OCI-LY1 (cell line): Measurements from ENCODE around the gene AGAP1.

Experiments
- H2AFZ ChIP-seq: fragments of 200-600 bp; sonication (generic), shearing (Covaris generic); 2 replicates; pipeline ENCODE4 v1.6.0; 2014; ENCODE audit warnings: antibody characterized with exemption, mild to moderate bottlenecking, low read length
- H3F3A ChIP-seq: fragments of 200-600 bp; sonication (generic), shearing (Covaris generic); 2 replicates; pipeline ENCODE4 v1.6.0; 2014; ENCODE audit warnings: mild to moderate bottlenecking, antibody characterized with exemption, low read length, moderate library complexity; ENCODE audit not compliant: insufficient read depth
- H3K27ac ChIP-seq: fragments of 200-600 bp; sonication (generic); 2 replicates; pipeline ENCODE4 v1.5.1; 2014; ENCODE audit warnings: low read length, mixed run types, mild to moderate bottlenecking, low read depth; ENCODE audit not compliant: poor library complexity, severe bottlenecking
- H3K27me3 ChIP-seq: fragments of 200-600 bp; sonication (generic); 2 replicates; pipeline ENCODE4 v1.6.0; 2014; ENCODE audit warnings: antibody characterized with exemption, mild to moderate bottlenecking, low read length, moderate library complexity; ENCODE audit not compliant: insufficient read depth
- H3K36me3 ChIP-seq: fragments of 200-600 bp; sonication (generic); 2 replicates; pipeline ENCODE4 v1.6.1; 2014; ENCODE audit warnings: mild to moderate bottlenecking, antibody characterized with exemption, low read length, moderate library complexity, mixed read lengths; ENCODE audit not compliant: insufficient read depth
- H3K4me1 ChIP-seq: fragments of 200-600 bp; sonication (generic); 2 replicates; pipeline ENCODE4 v1.5.1; 2014; ENCODE audit warnings: mild to moderate bottlenecking, low read length, moderate library complexity; ENCODE audit not compliant: insufficient read depth, severe bottlenecking
- H3K4me2 ChIP-seq: fragments of 200-600 bp; sonication (generic), shearing (Covaris generic); 2 replicates; pipeline ENCODE4 v1.6.1; 2014; ENCODE audit warnings: low read length
- H3K4me3 ChIP-seq: fragments of 200-600 bp; sonication (generic); 2 replicates; pipeline ENCODE4 v1.5.1; 2014; ENCODE audit warnings: low read length, low read depth, mild to moderate bottlenecking, mixed read lengths; ENCODE audit not compliant: poor library complexity, severe bottlenecking
- H3K79me2 ChIP-seq: fragments of 200-600 bp; shearing (Covaris generic); 2 replicates; pipeline ENCODE4 v1.6.1; 2016; ENCODE audit warnings: mixed run types, low read length, mixed read lengths; ENCODE audit not compliant: insufficient read depth
- H3K9ac ChIP-seq: fragments of 200-600 bp; sonication (generic), shearing (Covaris generic); 2 replicates; pipeline ENCODE4 v1.6.1; 2014; ENCODE audit warnings: mild to moderate bottlenecking, low read length, mixed read lengths
- H3K9me2 ChIP-seq: fragments of 200-600 bp; sonication (generic), shearing (Covaris generic); 2 replicates; pipeline ENCODE4 v1.6.1; 2014; ENCODE audit warnings: low read depth, mild to moderate bottlenecking, low read length, mixed read lengths
- H3K9me3 ChIP-seq: fragments of 200-600 bp; shearing (Covaris generic); 2 replicates; pipeline ENCODE4 v1.6.1; 2014; ENCODE audit warnings: low read length, mixed read lengths
- H4K20me1 ChIP-seq: fragments of 200-600 bp; sonication (generic), shearing (Covaris generic); 2 replicates; pipeline ENCODE4 v1.6.0; 2016; ENCODE audit warnings: mild to moderate bottlenecking, low read length; ENCODE audit not compliant: insufficient read depth
- EZH2 ChIP-seq: fragments of 200-600 bp; sonication (generic), shearing (Covaris generic); IDR thresholded peaks from 2 replicates; pipeline ENCODE4 v1.8.0; 2017; ENCODE audit warnings: borderline replicate concordance, mixed run types, mild to moderate bottlenecking, antibody characterized with exemption, low read length, moderate library complexity, mixed read lengths
- TF ChIP-seq, protein P1 (sequence below): fragments of 200-600 bp; sonication (generic), shearing (Covaris generic); IDR thresholded peaks from 2 replicates; pipeline ENCODE4 v1.5.1; 2017; ENCODE audit warnings: mild to moderate bottlenecking, antibody characterized with exemption, low read length, moderate library complexity, mixed read lengths

AGAP1 gene

DNA sequence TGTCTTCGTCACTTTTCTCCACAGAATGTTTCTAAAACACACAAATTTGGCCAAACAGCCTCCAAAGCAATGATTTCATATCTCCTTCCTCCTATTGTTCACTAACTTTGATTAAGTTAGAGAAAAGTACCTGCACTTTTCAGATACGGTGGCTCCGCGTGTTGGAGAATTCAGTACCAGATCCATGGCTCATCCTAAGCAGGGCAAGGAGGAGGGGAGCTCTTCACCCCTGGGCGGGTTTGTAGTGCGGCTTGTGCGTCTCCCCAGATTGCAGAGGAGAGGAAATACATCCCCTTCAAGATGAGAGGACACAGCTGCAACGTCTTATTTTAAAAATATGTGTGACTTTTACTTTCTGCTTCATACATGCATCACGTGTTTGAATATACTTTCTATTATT is 333.0 kb downstream of the AGAP1 start:
- Histone ChIP-seq H3K27me3 (peaks cover 3% of the 10 kb centered on the region; the same call in 1 of the 2 replicates), H3K9me3 (no peaks in the 10 kb centered on the region), H3K9ac (no peak overlapping the region), H3K4me3 (no peak overlapping the region), H3K27ac (no peak overlapping the region), H3K36me3 (no peaks in the 10 kb centered on the region), H4K20me1 (no peaks in the 10 kb centered on the region), H3K79me2 (no peaks in the 10 kb centered on the region), H3F3A (no peaks in the 10 kb centered on the region), H3K9me2 (no peaks in the 10 kb centered on the region), H3K4me2 (no peak overlapping the region), H3K4me1 (no peaks in the 10 kb centered on the region), H2AFZ (no peak overlapping the region)
- TF ChIP-seq, protein P1, sequence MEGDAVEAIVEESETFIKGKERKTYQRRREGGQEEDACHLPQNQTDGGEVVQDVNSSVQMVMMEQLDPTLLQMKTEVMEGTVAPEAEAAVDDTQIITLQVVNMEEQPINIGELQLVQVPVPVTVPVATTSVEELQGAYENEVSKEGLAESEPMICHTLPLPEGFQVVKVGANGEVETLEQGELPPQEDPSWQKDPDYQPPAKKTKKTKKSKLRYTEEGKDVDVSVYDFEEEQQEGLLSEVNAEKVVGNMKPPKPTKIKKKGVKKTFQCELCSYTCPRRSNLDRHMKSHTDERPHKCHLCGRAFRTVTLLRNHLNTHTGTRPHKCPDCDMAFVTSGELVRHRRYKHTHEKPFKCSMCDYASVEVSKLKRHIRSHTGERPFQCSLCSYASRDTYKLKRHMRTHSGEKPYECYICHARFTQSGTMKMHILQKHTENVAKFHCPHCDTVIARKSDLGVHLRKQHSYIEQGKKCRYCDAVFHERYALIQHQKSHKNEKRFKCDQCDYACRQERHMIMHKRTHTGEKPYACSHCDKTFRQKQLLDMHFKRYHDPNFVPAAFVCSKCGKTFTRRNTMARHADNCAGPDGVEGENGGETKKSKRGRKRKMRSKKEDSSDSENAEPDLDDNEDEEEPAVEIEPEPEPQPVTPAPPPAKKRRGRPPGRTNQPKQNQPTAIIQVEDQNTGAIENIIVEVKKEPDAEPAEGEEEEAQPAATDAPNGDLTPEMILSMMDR: no peak
- no peak for TF ChIP-seq EZH2

DNA sequence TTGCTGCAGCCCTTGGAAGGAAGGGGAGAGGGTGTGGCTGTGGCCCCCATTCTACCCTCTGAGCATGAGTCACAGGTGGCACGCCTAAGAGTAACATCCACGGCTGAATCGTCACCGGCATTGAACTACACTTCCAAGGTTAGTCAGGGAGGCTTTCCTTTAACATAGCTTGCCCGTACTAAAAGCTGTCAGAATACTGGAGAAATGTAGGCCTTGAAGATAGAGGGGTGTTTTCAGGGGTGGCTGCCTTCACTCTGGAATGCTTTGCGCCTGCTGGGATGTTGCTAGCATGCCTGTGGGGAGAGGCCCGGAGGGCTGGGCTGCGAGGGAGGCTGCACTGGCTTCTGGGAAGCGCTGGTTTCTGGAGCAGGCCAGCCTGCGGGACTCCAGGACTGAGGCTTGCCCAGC is 333.7 kb downstream of the AGAP1 start:
- no peak for TF ChIP-seq EZH2
- TF ChIP-seq, protein P1: no peak
- no peak overlapping the region for H3K4me2 ChIP-seq
- H3K4me3 ChIP-seq: no peak overlapping the region
- no peaks in the 10 kb centered on the region for H4K20me1 ChIP-seq
- H3K9me2 ChIP-seq: no peaks in the 10 kb centered on the region
- H3K36me3 ChIP-seq: no peaks in the 10 kb centered on the region
- no peaks in the 10 kb centered on the region for H3K4me1 ChIP-seq
- no peaks in the 10 kb centered on the region for H3F3A ChIP-seq
- H3K79me2 ChIP-seq: no peaks in the 10 kb centered on the region
- H2AFZ ChIP-seq: no peak overlapping the region
- no peak overlapping the region for H3K9ac ChIP-seq
- H3K27ac ChIP-seq: no peak overlapping the region
- no peaks in the 10 kb centered on the region for H3K9me3 ChIP-seq
- H3K27me3 ChIP-seq: no peaks in the 10 kb centered on the region; the same call in 1 of the 2 replicates

DNA sequence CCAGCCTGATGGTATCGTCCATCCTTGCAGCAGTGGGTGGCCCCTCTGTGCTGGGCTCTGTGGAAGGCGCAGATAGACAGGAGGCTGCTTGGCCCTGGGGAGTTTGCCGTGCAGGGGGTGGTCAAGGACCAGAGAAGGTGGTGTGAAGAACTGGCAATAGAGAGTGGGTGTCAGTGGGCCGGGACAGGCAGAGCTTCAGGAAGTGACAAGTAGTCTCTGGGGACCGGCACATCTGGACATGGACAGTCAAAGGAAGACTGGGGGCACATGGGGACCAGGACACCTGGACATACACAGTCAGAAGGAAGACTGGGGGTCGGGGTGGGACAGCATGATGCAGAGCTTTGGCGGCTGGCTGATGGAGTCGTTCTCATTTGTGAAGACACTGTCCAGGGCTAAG is 335.9 kb downstream of the AGAP1 start:
- Histone ChIP-seq H3K9me2 (no peaks in the 10 kb centered on the region), H4K20me1 (no peaks in the 10 kb centered on the region), H3K79me2 (no peaks in the 10 kb centered on the region), H3K27ac (no peak overlapping the region), H3K9me3 (no peaks in the 10 kb centered on the region), H2AFZ (no peak overlapping the region), H3K9ac (no peak overlapping the region), H3F3A (no peaks in the 10 kb centered on the region), H3K4me1 (no peaks in the 10 kb centered on the region), H3K36me3 (no peaks in the 10 kb centered on the region), H3K27me3 (no peaks in the 10 kb centered on the region; the same call in 1 of the 2 replicates), H3K4me2 (no peak overlapping the region), H3K4me3 (no peak overlapping the region)
- TF ChIP-seq, protein P1: no peak
- no peak for TF ChIP-seq EZH2
